ENCODE data around the gene POLR1E.

The POLR1E gene

GRCh38 chr9:37541465-37541864 is 55.7 kb downstream of the POLR1E start:
- DNase-seq, result no peak

- no peak for DNase-seq
Measured at GRCh38 chr9:37542488-37542887, 56.7 kb downstream of the POLR1E start.

- no peak for DNase-seq
Measured at GRCh38 chr9:37542895-37543294, 57.1 kb downstream of the POLR1E start.

GRCh38 chr9:37543468-37543867 is 57.7 kb downstream of the POLR1E start:
- no peak for DNase-seq

- no peak for DNase-seq
Measured at GRCh38 chr9:37547328-37547878, 61.7 kb downstream of the POLR1E start.

GRCh38 chr9:37549527-37549926 is 63.8 kb downstream of the POLR1E start:
- no peak for DNase-seq

GRCh38 chr9:37550781-37551180 is 65.0 kb downstream of the POLR1E start:
- no peak for DNase-seq

- no peak for DNase-seq
Measured at GRCh38 chr9:37551468-37551867, 65.7 kb downstream of the POLR1E start.

GRCh38 chr9:37551888-37552287 is 66.1 kb downstream of the POLR1E start:
- DNase-seq, result no peak

Measured in retina (tissue), 1 donor.